Thyroid gland (tissue), 4 donors: Measurements from ENCODE around the gene ELAC2. TPM values are rescaled to one million over a fixed set of nuclear protein-coding genes. Genes with fewer than 3 reads are reported as not detected.

Experiments
- DNase-seq, 2 donors: peaks; one replicate each; pipeline ENCODE4 v3.0.0-alpha.2; 2019
- H3K27ac ChIP-seq, 3 donors: fragments of 200-600 bp; sonication (generic); 1 replicate in 2 of 3; 2 replicates in 1 of 3; pipeline ENCODE4 v1.5.1; 2016 to 2019; ENCODE audit warnings: mild to moderate bottlenecking in 1 of 3, moderate library complexity in 1 of 3
- H3K27me3 ChIP-seq: fragments of 200-600 bp; sonication (generic); one replicate; pipeline ENCODE4 v1.5.1; 2019
- H3K36me3 ChIP-seq, 2 donors: fragments of 200-600 bp; sonication (generic); one replicate each; pipeline ENCODE4 v1.5.1; 2016 to 2019
- H3K4me1 ChIP-seq, 2 donors: fragments of 200-600 bp; sonication (generic); one replicate each; pipeline ENCODE4 v1.5.1; 2017 to 2019
- H3K4me3 ChIP-seq, 3 donors: fragments of 200-600 bp; sonication (generic); replicated peaks in 1 of 3; 1 replicate in 2 of 3; 2 replicates in 1 of 3; pipeline ENCODE4 v1.5.1; 2016; ENCODE audit warnings: mild to moderate bottlenecking in 1 of 3
- H3K9me3 ChIP-seq: fragments of 200-600 bp; sonication (generic); one replicate; pipeline ENCODE4 v1.5.1; 2017
- CTCF ChIP-seq, 6 experiments: fragments of 200-600 bp in 3 of 6; fragments of 450-650 bp in 3 of 6; sonication (generic) in 3 of 6; IDR thresholded peaks; one replicate each; pipeline ENCODE4 v1.5.1; 2016 to 2019; ENCODE audit warnings: antibody characterized with exemption in 6 of 6, mild to moderate bottlenecking in 2 of 6, inconsistent platforms in 1 of 6, moderate library complexity in 1 of 6
- POLR2A ChIP-seq, 2 donors: fragments of 450-650 bp; IDR thresholded peaks; one replicate each; pipeline ENCODE4 v1.6.1; 2017; ENCODE audit warnings: antibody characterized with exemption in 2 of 2, mild to moderate bottlenecking in 2 of 2, moderate library complexity in 1 of 2
- WGBS, 2 donors: methylation state at CpG; one replicate each; pipeline ENCODE4 v1.1.5; 2017; 5-methylcytosine and 5-hydroxymethylcytosine counted together
- intact Hi-C: fragments of 100-400 bp; cut with DNase I; formaldehyde crosslinking; loops from one replicate; pipeline ENCODE4 v1.15.1; 2023
- total RNA-seq, 4 donors: library from RNA; depleted of rRNA; stranded (reverse); fragments of >200 nt; gene quantifications; one replicate each; pipeline ENCODE4 v1.2.3, GENCODE V29; 2016

Gene ELAC2
- total RNA-seq, 4 donors from 2014 or later: 46.6 to 88.9 (median 84.6) TPM

DNA sequence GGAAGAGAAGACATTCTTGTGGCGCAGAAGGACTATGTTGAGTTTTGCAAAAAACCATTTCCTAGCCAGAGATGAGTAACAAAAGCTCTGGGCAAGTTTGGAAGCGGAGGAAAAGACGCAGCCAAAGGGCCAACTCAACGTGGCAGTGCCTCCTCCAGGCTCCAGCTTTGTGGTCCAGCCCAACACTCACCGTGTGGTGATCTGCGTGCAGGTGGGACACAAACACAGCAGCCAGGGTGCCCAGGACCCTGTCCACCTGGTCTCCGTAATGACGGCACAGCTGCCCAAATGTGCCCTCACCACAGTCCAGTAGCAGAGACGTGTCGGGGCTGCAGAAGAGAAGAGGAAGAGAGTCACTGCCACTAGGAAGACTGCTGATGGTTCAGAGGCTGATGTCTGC lies 21.5 kb downstream of the ELAC2 start:
- peaks cover under 1 to 3% of the 10 kb centered on the region in 2 donors for H3K4me1 ChIP-seq
- no peak overlapping the region for H3K27ac ChIP-seq
- DNase-seq: no peak
- 96 to 98% methylated on average over 10 of the region's 10 CpGs for WGBS, 2 donors
- no peaks in the 10 kb centered on the region for H3K27me3 ChIP-seq
- no peak overlapping the region for H3K4me3 ChIP-seq
- peaks cover 89 to 96% of the 10 kb centered on the region in 2 donors for H3K36me3 ChIP-seq
- no peaks in the 10 kb centered on the region for H3K9me3 ChIP-seq
- TF ChIP-seq CTCF (IDR thresholded peaks at IDR 0.05) (no peak), POLR2A (IDR thresholded peaks at IDR 0.05) (no peak)
- intact Hi-C loops: no loop called here

- H3K9me3 ChIP-seq: no peaks in the 10 kb centered on the region
- 95 to 97% methylated on average over 19 of the region's 19 CpGs for WGBS, 2 donors
- H3K4me1 ChIP-seq: no peaks in the 10 kb centered on the region
- TF ChIP-seq POLR2A (IDR thresholded peaks at IDR 0.05): no peak
- TF ChIP-seq CTCF (IDR thresholded peaks at IDR 0.05): no peak
- H3K36me3 ChIP-seq: peaks cover 88 to 99% of the 10 kb centered on the region in 2 donors
- no peak overlapping the region for H3K27ac ChIP-seq
- H3K27me3 ChIP-seq: no peaks in the 10 kb centered on the region
- intact Hi-C loops: no loop called here
- DNase-seq: no peak
- H3K4me3 ChIP-seq: no peak overlapping the region
Measured at GRCh38 chr17:12995896-12996295, 21.9 kb downstream of the ELAC2 start.

DNA sequence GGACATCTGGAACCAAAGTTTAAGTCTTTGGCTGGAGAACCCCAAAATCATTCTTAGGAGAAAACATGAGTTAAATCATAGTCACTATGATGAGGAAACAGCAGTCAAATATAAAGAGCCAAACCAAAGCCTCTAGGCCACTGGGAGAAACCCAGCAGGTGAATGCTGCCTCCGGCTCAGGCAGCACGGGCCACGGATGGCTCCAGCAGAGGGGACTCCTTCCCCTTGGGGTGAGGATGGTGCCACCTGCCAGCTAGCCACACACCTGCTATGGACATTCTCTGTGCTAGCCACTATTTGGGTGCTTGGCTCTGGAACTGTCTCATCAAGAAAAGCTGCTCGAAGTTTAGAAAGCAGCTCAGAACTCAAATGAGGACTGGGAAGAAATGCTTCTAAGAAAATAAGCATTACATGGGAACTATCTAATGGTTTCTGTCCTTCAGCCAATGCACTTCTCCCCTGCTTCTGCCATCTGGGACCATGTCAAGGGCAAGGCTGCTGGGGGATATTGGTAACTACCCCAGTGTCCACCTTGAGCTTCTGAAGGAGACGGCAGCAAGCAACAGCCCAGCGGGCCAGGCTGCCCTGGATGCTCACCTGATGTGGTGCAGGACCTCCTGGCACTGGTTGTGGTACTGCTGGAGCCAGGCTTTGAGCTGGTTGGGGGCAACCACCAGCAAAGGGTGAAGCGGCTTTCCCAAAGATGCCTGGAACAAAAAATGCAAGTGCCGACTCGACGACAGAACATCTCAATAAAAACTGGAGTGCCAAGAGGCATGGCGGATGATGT lies 22.5 kb downstream of the ELAC2 start:
- WGBS, 2 donors: 89 to 92% methylated on average over 8 to 10 of the region's 11 CpGs
- no peaks in the 10 kb centered on the region for H3K4me1 ChIP-seq
- H3K4me3 ChIP-seq: no peak overlapping the region
- H3K27me3 ChIP-seq: no peaks in the 10 kb centered on the region
- H3K36me3 ChIP-seq: peaks cover 88 to 95% of the 10 kb centered on the region in 2 donors
- no peak for TF ChIP-seq CTCF (IDR thresholded peaks at IDR 0.05)
- DNase-seq: no peak
- intact Hi-C loops: no loop called here
- no peak overlapping the region for H3K27ac ChIP-seq
- H3K9me3 ChIP-seq: no peaks in the 10 kb centered on the region

DNA sequence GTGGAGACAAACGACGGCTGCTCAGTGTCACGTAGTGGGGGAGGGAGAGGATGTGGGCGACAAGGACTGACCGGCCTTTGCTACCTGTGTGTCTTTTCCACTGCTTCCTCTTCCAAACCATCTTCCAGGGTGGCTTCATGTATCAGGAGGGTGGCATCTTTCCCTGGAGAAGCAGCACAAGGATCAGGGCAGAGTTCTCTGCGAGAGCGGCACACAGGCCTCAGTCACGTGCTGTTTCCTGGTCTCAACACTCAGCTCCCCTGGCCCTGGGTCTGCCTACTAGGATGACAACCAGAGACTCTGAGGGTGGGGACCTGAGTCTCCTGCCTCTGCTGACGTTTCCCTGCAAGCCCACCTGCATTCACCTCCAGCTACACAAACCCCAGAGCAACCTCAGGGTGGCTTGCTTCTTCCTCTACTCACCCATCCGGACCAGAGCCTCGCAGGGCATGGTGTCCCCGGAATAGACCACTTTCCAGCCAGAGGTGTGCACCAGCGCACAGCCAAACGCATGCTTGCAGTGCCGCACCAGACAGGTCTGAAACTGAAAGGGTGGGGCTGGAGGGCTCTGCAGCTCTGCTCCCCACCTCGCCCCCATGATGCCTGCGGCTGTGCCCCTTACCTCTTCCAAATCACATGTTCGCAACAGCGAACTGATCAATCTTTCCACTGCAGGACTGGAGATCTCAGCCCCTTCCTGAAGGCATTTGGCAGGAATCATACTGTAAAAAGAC lies 23.3 kb downstream of the ELAC2 start:
- H3K27me3 ChIP-seq: no peaks in the 10 kb centered on the region
- peaks cover 82 to 87% of the 10 kb centered on the region in 2 donors for H3K36me3 ChIP-seq
- WGBS, 2 donors: 92 to 93% methylated on average over 18 to 19 of the region's 19 CpGs

More for the DNA sequence above, 23.3 kb downstream of the ELAC2 start:
- intact Hi-C loops: no loop called here
- TF ChIP-seq CTCF (IDR thresholded peaks at IDR 0.05): no peak
- TF ChIP-seq POLR2A (IDR thresholded peaks at IDR 0.05): no peak
- H3K4me3 ChIP-seq: no peak overlapping the region
- DNase-seq: no peak
- no peak overlapping the region for H3K27ac ChIP-seq
- H3K4me1 ChIP-seq: peaks cover 1 to 7% of the 10 kb centered on the region in 2 donors
- no peaks in the 10 kb centered on the region for H3K9me3 ChIP-seq
